ENCODE results near the gene SELENBP1.

The SELENBP1 gene

DNA sequence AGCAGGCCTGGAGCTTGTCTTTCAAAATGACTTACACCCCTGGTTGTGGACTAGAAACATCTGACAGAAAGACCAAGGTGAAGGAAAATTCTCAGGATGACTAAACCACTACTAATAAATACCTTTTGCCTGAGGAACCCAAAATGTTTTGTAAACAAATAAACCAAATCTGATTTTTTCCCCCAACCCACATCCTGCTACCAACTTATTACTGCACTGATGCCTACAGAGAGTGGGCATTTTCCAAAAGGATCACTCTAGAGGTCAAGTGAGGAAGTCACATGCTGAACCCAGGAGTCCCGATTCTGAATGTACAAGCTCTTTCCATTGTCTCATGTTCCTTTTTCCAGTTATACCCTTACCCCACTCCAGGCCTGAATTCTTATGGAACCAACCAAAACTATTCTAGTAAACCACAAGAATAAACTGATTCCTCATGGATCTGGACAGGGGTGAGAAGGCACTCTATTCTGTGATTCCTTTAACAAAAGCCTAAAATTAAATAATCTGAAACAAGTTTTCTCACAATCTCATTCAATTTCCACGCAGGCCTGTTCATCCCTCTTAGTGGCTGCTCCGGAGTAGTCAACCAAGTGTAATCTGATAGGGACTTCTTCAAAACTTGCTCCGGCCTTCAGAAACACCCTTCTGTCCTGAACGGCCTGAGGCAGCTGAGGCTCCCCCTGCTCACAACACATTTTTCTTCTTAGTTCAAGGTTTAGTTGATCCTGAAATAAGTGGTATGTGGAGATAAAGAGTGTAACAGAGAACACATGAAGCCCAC is 46.7 kb downstream of the SELENBP1 start:
- Histone ChIP-seq H3K9me3 (ENCODE audit: low read length) (no peaks in the 10 kb centered on the region), H3K4me3 (ENCODE audit: low read length) (peak overlapping the region; percentile 99), H3K36me3 (ENCODE audit: insufficient read depth, low read length) (peaks cover 12% of the 10 kb centered on the region), H2AFZ (ENCODE audit: low read depth, low read length) (no peak overlapping the region), H3K4me1 (ENCODE audit: insufficient read depth, low read length) (peaks cover 18% of the 10 kb centered on the region), H3K27me3 (ENCODE audit: insufficient read depth, low read length) (no peaks in the 10 kb centered on the region)

DNA sequence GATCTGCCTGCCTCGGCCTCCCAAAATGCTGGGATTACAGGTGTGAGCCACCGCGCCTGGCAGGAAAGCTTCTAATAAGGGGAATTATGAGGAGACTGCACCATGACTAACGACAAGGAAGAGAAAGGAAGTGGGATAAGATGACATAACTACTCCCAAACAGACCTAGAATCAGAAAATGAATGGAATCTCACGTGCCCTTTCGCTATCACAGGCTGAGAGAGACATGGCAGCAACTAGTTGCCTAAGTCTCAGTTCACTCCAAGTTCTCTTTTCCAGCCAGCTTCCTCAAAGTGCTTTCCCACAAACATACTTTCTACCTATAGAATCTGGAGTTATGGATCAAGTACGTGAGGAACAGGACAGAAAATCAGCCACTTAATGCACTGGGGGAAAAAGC is 47.3 kb downstream of the SELENBP1 start:
- H3K4me3 ChIP-seq (ENCODE audit: low read length): no peak overlapping the region
- H3K9me3 ChIP-seq (ENCODE audit: low read length): no peaks in the 10 kb centered on the region
- H3K36me3 ChIP-seq (ENCODE audit: insufficient read depth, low read length): peaks cover 15% of the 10 kb centered on the region
- H3K27me3 ChIP-seq (ENCODE audit: insufficient read depth, low read length): no peaks in the 10 kb centered on the region
- H3K4me1 ChIP-seq (ENCODE audit: insufficient read depth, low read length): peaks cover 18% of the 10 kb centered on the region
- no peak overlapping the region for H2AFZ ChIP-seq (ENCODE audit: low read depth, low read length)

- Histone ChIP-seq H3K27me3 (ENCODE audit: insufficient read depth, low read length) (no peaks in the 10 kb centered on the region), H3K4me3 (ENCODE audit: low read length) (no peak overlapping the region), H2AFZ (ENCODE audit: low read depth, low read length) (no peak overlapping the region), H3K9me3 (ENCODE audit: low read length) (no peaks in the 10 kb centered on the region), H3K36me3 (ENCODE audit: insufficient read depth, low read length) (peaks cover 15% of the 10 kb centered on the region), H3K4me1 (ENCODE audit: insufficient read depth, low read length) (peaks cover 18% of the 10 kb centered on the region)
These were observed 48.0 kb downstream of the SELENBP1 start for GRCh38 chr1:151324390-151324930.

DNA sequence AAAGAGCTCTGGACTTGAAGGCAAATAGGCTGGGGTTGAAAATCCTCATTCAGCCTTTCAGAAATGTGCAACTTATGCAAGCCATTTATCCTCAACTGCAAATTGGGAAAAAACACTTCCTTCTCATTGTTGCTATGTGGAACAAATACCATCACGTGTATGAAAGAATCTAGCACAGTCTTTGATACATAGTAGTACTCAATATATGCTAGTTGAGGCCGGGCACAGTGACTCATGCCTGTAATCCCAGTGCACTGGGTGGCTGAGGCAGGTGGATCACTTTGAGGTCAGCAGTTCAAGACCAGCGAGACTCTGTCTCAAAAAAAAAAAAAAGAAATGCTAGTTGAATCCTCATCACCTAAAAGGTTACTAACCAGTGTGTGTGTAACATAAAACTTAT is 53.5 kb downstream of the SELENBP1 start:
- Histone ChIP-seq H3K9me3 (ENCODE audit: low read length) (no peaks in the 10 kb centered on the region), H3K4me1 (ENCODE audit: insufficient read depth, low read length) (no peaks in the 10 kb centered on the region), H2AFZ (ENCODE audit: low read depth, low read length) (no peak overlapping the region), H3K4me3 (ENCODE audit: low read length) (no peak overlapping the region), H3K27me3 (ENCODE audit: insufficient read depth, low read length) (no peaks in the 10 kb centered on the region), H3K36me3 (ENCODE audit: insufficient read depth, low read length) (peaks cover 34% of the 10 kb centered on the region)

GRCh38 chr1:151315565-151316235 is 56.8 kb downstream of the SELENBP1 start:
- H2AFZ ChIP-seq (ENCODE audit: low read depth, low read length): no peak overlapping the region
- no peaks in the 10 kb centered on the region for H3K27me3 ChIP-seq (ENCODE audit: insufficient read depth, low read length)
- H3K9me3 ChIP-seq (ENCODE audit: low read length): no peaks in the 10 kb centered on the region
- H3K36me3 ChIP-seq (ENCODE audit: insufficient read depth, low read length): peaks cover 50% of the 10 kb centered on the region
- no peaks in the 10 kb centered on the region for H3K4me1 ChIP-seq (ENCODE audit: insufficient read depth, low read length)
- no peak overlapping the region for H3K4me3 ChIP-seq (ENCODE audit: low read length)
